GM19239 (cell line): ENCODE results near the gene TMPRSS15.
"Not testable (repeated sequence)": the region's sequence is repeated elsewhere in the genome, so short reads cannot be mapped to it uniquely, and the experiment has no call there.

Source experiments
- DNase-seq: peaks from one replicate; pipeline ENCODE4 v3.0.0; 2011; ENCODE audit warnings: low spot score; ENCODE audit not compliant: insufficient read length
- FAIRE-seq: peaks from 2 replicates; lab custom pipeline; 2011; peaks lifted over from hg19 to GRCh38; lab: Jason Lieb, UNC

The TMPRSS15 gene

GRCh38 chr21:18403735-18404450, at the start of gene TMPRSS15:
TSS of gene TMPRSS15 (minus strand) at chr21:18403785. CDS start at chr21:18403622, 163 bp downstream.
- DNase-seq (no peak), FAIRE-seq (no peak)

DNA sequence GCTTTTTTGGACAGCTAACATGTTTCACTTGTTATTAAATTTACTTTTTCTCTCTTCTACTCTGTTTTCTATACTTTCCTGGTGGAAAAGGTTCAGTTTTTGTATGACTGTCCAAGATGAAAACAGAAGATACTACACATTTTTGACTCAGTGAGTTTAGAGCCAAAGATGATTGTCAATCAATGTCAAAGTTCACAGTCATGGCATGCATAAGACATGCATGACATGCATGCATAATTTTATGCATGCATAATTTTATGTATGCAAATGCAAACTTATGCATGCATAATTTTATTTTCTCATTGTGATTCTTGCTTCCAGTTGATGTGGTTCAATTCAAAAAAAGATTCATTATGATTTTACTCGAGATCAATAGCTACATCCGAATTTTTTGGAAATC, 48.1 kb upstream of the TMPRSS15 start:
- FAIRE-seq (no peak), DNase-seq (no peak)

- DNase-seq (no peak), FAIRE-seq (no peak)
Measured at GRCh38 chr21:18449605-18450550, 46.3 kb upstream of the TMPRSS15 start.

DNA sequence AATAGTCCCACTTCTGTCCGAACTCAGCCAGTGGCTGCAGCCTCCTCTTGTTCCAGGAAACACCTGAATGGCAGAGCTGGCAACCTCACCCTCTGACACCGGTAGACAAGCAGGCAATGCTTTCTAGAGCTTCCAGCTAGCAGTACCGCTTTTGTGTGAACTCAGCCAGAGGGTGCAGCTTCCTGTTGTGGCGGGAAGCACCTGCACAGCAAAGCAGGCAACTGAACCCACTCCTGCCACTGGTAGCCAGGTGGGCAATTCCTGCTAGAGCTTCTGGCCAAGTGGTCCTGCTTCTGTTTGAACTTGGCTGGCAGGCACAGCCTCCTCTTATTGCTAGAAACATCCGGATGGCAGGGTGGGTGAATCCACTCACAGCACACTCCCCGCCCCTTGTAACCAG, 40.1 kb upstream of the TMPRSS15 start:
- no peak for FAIRE-seq
- no peak for DNase-seq

- DNase-seq (no peak), FAIRE-seq (no peak)
Measured at GRCh38 chr21:18443085-18443484, 39.5 kb upstream of the TMPRSS15 start.

DNA sequence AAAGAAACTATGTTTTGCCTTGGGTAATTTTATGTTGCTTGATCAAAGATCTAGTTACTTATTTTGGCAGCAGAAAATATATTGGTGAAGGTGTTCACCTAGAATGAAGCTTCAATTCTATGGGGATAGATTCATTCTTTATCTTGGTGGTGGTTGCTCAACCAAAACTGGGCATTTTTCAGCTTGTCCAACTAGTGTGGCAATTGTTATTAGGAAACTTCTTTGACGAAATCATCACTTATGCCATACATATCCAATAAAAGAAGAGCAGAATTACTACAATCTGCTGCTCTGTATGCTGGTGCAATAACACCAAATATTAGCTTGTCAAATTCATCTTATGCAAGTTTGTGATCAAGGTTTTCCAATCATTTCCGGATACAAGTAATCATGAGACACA, 26.8 kb upstream of the TMPRSS15 start:
- FAIRE-seq (no peak), DNase-seq (no peak)

DNA sequence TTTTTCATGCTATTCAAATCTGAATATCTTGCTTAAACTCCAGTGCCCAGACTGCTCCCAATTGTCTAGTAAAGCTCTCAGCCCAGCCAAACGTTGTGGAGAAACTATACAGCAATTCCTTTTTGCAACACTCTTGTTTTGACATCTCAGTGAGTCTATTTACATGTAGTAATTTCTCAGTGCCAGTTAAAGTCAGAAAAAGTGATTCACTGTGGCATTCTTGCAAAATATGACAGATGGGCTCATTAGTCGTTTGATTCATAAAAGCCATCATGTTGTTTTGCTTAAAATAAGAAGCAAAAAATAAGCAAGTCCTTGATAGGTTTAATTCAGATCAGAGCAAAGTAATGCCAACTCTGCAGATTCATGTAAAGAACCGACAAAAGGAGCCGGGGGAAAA, 20.7 kb upstream of the TMPRSS15 start:
- FAIRE-seq (no peak), DNase-seq (no peak)

GRCh38 chr21:18417141-18417790, 13.7 kb upstream of the TMPRSS15 start:
- DNase-seq, result no peak
- no peak for FAIRE-seq

DNA sequence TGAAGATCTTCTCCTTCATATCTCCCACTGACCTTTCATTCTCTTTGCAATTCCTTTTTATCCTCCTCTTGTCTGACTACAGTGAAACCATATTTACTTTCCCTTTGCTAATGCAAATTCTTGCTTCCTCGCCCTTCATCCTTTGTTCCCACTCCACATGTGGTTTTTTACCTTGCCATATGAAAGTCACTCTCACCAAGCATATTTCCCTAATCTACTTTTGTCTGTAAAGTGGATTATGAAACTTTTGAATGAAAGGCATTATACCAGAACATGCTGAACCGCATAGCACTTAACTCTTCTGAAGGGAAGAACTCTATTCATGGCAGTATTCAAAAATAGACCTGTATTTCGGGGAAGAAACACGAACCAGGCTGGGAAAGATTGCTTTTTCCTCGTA, 8.0 kb upstream of the TMPRSS15 start:
- FAIRE-seq, result no peak
- DNase-seq, result no peak

GRCh38 chr21:18409579-18409978, 6.0 kb upstream of the TMPRSS15 start:
- DNase-seq, result no peak
- FAIRE-seq, result no peak

- no peak for DNase-seq
- FAIRE-seq, result no peak
Measured at GRCh38 chr21:18398843-18399242, 4.7 kb downstream of the TMPRSS15 start.

DNA sequence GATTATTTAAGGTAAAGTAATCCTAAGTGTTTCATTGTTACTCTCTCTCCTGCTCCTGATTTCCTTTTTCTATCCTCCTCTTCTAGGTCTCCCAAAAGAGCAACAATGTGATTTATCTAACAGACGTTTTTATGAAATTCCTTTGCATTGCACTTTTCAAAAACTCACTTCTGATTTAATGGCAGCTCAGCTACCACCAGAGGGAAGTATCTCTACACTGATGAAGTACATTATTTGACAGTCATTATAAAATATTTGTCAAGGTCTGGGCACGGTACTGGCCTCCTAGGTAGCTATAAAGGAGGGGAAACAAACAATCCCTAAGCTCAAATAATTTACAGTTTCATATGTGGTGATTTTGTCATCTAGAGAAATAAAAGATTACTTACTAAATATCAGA, 15.6 kb downstream of the TMPRSS15 start:
- no peak for DNase-seq
- no peak for FAIRE-seq

- FAIRE-seq (no peak), DNase-seq (no peak)
Measured at GRCh38 chr21:18384771-18385170, 18.8 kb downstream of the TMPRSS15 start.

- DNase-seq, FAIRE-seq: not testable (repeated sequence)
Measured at GRCh38 chr21:18382934-18383619, 20.5 kb downstream of the TMPRSS15 start.

DNA sequence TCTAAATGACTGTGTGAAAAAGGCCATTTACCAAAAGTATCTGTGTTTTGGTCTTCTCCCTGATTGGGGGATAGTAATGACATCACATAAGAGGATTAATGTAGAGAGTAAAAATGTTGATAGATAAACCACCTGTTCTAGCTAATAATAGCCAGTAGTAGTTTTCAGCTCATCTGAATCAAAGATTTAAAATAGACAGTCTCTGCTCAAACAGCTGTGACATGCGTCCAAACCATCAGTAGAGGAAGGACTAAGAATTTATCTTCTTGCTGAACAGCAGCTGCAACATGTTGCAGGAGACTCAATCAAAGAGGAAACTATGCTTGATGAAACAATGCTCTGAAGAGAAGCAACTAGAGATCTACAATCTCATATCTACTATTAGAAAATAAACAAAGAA, 21.4 kb downstream of the TMPRSS15 start:
- DNase-seq (no peak), FAIRE-seq (no peak)

DNA sequence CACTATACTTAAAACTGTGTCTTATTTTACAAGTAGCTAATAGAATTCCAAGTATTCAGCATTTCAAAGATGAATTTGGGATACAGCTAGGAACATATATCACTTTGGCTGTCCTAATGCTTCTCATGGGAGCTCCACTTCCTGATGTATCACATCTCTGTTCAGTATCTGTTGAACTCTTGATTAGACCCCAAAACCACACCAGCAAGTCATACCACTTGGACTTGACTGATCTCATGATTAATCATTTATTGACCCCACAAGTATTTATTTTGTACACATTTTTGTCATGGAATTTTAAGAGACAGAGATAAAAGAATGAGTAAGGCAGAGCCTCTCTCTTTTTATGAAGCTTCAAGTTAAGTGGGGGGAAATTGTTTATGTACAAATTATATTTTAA, 30.0 kb downstream of the TMPRSS15 start:
- FAIRE-seq (no peak), DNase-seq (no peak)

DNA sequence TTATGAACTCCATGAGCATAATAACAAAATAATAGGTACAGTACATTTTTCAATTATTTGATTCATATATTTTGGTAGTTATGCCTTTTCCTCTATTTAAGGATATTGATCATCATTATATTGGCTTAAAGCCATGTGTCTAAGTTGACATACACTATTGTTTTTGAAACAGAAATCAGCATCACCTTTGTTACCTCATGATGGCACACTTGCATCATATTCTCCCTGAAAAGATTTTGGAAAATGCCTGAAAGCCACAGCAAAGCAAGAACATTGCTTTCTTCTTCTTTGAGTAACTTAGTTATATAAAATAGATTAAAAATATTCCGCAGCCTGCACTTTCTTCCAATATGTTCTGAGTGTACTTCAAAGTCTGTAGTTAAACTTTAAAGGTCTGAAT, 33.3 kb downstream of the TMPRSS15 start:
- FAIRE-seq (no peak), DNase-seq (no peak)

GRCh38 chr21:18369115-18369514, 34.5 kb downstream of the TMPRSS15 start:
- FAIRE-seq (no peak), DNase-seq (no peak)

GRCh38 chr21:18368205-18368604, 35.4 kb downstream of the TMPRSS15 start:
- no peak for FAIRE-seq
- DNase-seq, result no peak

DNA sequence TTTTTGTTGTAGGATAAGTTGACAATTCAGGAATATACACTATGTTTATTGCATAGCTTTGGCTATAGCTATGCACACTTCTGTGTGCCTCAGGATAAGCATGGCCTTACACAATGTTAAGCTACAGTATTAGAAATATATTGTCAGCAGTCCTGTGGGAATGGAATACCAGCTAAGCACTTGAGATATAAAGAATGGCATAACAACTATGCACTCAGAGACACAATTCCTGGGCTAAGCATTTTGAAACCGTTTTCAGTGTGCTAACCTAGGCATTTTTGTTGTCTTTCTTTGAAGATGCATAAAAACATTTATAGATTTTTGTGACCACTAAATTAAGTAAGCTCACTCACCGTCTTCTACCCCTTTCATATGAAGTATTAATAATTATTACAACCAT, 46.8 kb downstream of the TMPRSS15 start:
- DNase-seq, result no peak
- FAIRE-seq, result no peak
